ENCODE measurements around the gene SLC7A1.
A peak's percentile ranks its signal among the peaks of the same experiment; 100 is the strongest.
"Not testable (repeated sequence)": the region's sequence is repeated elsewhere in the genome, so short reads cannot be mapped to it uniquely, and the experiment has no call there.

Gene SLC7A1

DNA sequence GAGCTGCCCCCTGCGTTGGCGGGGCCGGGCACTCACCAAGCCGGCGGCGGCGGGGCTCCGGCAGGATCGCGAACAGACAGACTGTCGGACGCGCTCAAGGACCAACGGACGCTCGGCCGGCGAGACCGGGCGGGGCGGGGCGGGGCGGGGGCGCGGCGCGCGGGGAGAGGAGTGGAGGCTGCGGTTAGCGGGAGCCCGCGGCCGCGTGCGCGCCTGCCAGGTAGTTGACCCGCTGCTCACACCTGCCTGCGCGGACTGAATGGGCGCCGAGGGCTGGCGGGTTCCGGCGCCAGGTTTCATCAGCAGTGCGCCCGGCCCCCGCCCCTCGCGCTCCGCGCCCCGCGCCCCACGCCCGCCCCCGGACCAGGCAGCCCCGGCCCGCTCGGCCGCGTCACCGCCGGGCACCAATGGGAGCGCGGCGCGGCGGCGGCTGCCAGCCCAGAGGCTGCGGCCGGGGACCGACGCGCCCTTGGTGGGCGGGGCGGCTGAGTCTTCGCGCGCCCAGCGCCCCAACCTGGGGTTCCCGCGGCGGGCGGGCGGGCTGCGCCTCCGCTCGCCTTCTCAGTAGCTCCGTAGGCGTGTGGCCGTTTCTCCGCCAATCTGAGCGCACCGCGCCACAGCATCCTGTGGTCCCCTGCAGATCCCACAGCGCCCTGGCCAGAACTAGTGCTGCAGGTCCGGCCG, at the start of gene SLC7A1:
SLC7A1 (minus strand) TSS at position 309 of the 684 bp plus-strand sequence. CDS start 59,500 bp downstream, outside the sequence.
- DNase-seq (ENCODE audit: low read depth in 2 of 2): peak; percentile 54 to 73

GRCh38 chr13:29640665-29641064, 45.2 kb upstream of the SLC7A1 start:
- no peak for DNase-seq (ENCODE audit: low read depth in 2 of 2)

DNA sequence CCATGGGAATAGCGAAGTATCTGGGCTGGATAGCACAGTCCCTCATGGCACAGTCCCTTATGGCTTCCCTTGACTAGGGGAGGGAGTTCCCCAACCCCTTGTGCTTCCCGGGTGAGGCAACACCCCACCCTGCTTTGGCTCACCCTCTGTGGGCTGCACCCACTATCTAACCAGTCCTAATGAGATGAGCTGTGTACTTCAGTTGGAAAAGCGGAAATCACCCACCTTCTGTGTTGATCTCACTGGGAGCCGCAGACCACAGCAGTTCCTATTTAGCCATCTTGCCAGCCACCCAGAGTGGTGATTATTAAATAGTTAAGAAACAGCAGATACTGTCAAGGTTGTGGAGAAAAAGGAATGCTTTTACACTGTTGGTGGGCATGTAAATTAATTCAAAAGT, 41.3 kb upstream of the SLC7A1 start:
- DNase-seq (ENCODE audit: low read depth in 2 of 2): not testable (repeated sequence)

- no peak for DNase-seq (ENCODE audit: low read depth in 2 of 2)
These were observed 29.5 kb upstream of the SLC7A1 start for GRCh38 chr13:29624997-29625396.

DNA sequence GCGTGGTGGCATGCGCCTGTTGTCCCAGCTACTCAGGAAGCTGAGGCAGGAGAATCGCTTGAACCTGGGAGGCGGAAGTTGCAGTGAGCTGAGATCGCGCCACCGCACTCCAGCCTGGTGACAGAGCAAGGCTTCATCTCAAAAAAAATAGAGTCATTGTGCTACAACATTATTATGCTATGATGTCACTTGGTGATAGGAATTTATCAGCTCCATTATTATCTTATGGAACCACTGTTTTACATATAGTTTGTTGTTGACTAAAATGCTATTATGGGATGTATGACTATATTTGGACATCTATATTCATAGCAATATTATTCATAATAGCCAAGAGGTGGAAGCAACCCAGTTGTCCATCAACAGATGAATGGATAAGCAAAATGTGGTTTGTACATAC, 26.4 kb upstream of the SLC7A1 start:
- no peak for DNase-seq (ENCODE audit: low read depth in 2 of 2)

GRCh38 chr13:29621051-29621800, 25.7 kb upstream of the SLC7A1 start:
- no peak for DNase-seq (ENCODE audit: low read depth in 2 of 2)

GRCh38 chr13:29619995-29620394, 24.5 kb upstream of the SLC7A1 start:
- DNase-seq (ENCODE audit: low read depth in 2 of 2): no peak

- no peak for DNase-seq (ENCODE audit: low read depth in 2 of 2)
These were observed 17.6 kb upstream of the SLC7A1 start for GRCh38 chr13:29613101-29613500.

DNA sequence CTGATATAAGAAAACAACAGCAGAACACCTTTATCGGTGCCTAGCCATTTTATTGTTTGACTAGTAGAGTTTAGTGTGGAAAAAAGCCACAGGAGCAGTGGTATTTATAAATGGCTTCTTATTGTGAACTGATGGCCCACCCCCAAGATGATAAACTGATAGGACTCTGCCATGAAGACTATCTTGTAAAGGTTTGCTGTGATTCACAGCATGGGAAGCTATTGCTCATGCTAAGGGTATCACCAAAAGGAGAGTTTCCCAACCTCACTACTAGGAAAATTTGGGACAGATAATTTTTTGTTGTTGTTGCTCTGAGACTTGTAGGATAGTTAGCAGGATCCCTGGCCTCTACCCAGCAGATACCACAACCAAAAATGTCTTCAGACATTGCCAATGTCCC, 12.0 kb upstream of the SLC7A1 start:
- DNase-seq (ENCODE audit: low read depth in 2 of 2): no peak

DNA sequence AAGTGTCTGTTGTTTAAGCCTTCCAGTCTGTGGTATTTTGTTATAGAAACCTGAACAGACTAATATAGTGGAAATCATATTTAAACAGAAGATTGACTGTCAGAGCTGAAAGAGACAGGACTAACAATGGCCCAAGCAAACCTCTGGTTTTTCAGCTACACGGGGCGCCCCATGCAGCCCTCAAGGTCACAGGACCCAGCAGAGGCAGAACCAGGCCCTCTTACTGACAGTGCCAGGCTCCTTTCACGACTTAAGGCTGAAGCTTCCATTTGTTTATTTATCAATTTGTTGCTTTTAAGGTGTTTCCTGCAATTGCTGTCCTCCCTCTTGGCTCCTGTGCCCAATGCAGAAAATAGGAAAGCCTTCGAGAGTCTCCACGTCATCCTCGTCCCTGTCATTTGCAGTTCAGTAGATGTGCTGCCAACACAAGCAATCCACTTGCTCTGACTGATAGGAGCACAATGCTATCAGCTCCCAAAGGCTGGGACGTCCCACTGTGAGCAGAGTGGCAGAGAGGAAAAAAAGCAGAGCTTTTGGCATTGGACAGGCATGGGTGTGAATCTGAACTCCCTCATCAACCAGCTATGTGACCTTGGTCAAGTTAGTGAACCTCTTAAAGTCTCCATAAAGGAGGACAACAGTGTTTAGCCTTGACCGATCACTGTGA, 10.5 kb upstream of the SLC7A1 start:
- DNase-seq (ENCODE audit: low read depth in 2 of 2): no peak

DNA sequence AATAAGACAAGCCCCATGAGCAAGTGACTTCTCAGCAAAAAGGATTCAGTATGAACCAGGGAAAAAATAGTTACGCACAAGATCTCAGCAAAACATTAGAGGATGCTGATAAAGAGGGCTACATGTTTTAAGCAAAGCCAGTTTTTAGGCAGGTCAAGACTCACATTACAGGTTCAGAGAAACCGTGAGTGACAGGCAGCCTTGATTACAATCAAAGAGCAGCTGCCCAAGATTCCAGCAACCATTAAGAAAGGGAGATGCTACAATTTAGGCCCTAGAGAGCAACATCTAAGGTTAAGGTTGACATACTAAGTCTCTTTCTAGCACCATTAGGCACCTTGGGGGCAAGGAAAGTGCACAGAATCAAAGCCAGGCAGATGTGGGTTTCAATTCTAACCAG, 2.8 kb upstream of the SLC7A1 start:
- no peak for DNase-seq (ENCODE audit: low read depth in 2 of 2)

GRCh38 chr13:29597706-29598105, 2.2 kb upstream of the SLC7A1 start:
- DNase-seq (ENCODE audit: low read depth in 2 of 2): no peak

DNA sequence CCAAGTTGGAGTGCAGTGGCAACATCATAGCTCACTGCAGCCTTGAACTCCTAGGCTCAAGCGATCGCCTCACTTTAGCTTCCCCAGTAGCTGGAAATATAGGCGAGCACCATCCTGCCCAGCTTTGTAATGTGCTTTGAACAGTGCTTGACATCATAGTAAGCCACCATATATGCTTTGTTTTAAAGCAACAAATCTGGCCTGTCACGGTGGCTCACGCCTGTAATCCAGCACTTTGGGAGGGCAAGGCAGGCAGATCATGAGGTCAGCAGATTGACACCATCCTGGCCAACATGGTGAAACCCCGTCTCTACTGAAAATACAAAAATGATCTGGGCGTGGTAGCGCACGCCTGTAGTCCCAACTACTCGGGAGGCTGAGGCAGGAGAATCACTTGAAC, 1.8 kb upstream of the SLC7A1 start:
- DNase-seq (ENCODE audit: low read depth in 2 of 2): no peak

GRCh38 chr13:29596064-29596418, 553 bp upstream of the SLC7A1 start:
- no peak for DNase-seq (ENCODE audit: low read depth in 2 of 2)

GRCh38 chr13:29594710-29595379, 643 bp downstream of the SLC7A1 start:
- DNase-seq (ENCODE audit: low read depth in 2 of 2): peak; percentile 9 to 41

DNA sequence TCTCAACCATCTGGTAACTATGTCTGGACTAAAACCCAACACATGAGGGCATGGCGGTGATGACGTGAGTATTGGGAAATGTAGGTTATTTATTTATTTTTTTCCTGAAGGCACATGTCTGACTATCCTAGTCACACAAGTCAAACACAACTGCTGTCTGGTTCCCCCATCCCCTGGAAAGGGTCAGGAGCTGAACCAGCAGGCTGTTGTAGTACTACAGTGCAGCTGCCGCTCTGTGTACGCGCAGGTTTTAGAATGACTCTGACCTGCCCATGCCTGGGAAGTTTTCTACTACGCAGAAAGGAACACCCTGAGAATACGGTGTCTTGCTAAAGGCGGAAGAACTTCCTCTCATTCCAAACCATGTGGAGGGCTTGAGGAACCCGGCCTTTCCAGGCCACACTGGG, 1.2 kb downstream of the SLC7A1 start:
- no peak for DNase-seq (ENCODE audit: low read depth in 2 of 2)

GRCh38 chr13:29593605-29594297, 1.7 kb downstream of the SLC7A1 start:
- no peak for DNase-seq (ENCODE audit: low read depth in 2 of 2)

GRCh38 chr13:29591310-29591709, 4.2 kb downstream of the SLC7A1 start:
- DNase-seq (ENCODE audit: low read depth in 2 of 2): no peak

GRCh38 chr13:29589967-29590366, 5.5 kb downstream of the SLC7A1 start:
- DNase-seq (ENCODE audit: low read depth in 2 of 2): no peak

DNA sequence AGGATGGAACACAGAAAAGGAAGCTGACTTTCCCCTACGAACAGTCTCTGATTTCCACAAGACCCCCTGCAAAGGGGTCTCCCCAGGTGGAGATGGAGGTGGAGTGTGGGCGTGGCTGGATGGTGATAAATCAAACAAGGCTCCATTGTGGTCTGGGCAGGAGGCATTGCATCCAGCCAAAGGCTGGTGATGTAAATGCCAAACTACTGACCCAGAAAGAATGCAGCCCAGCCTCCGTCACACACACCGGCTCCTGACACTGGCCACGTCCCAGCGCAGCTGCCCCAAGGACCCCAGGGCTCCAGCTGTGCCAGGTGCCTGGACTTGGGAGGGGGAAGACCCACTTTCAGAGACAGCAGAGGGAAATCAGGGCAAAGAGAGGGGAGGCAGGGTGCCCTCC, 6.3 kb downstream of the SLC7A1 start:
- DNase-seq (ENCODE audit: low read depth in 2 of 2): no peak

- DNase-seq (ENCODE audit: low read depth in 2 of 2): no peak
These were observed 7.8 kb downstream of the SLC7A1 start for GRCh38 chr13:29587645-29588044.
